Eye (tissue), 1 donor: Measurements from ENCODE around the gene CD9.

Source experiments
- DNase-seq: peaks from one replicate; pipeline ENCODE4 v3.0.0-alpha.2; 2015

The CD9 gene

DNA sequence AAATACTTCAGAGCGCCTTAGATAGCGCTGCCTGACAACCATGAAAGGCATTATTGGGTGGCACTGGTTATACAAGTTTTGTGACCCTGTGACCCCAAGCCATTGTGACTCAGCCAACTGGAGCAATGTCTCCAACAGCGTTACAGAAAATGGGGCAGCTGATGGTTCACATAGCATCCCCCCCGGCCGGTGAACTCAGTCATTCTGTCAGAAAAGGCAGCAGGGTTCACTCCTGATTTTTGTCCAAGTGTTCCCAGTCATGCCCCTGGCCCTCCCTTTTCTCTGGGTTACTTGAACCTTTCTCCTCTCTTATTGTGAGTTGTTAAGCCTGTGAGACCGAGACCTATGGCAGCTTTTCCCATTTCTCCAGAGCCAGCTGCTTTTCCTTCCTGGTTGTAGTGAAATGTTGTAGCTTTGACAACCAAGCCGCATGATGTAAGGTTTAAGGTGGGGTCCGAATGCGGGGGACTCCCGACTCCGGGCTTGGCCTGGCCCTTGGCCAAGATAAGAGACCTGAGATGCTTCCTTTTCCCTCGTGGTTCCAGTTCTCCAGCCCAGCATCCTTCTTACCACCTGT, 22.0 kb downstream of the CD9 start:
- peak; percentile 91 for DNase-seq

GRCh38 chr12:6223545-6223944, 23.3 kb downstream of the CD9 start:
- DNase-seq = no peak

GRCh38 chr12:6224550-6224949, 24.4 kb downstream of the CD9 start:
- DNase-seq = no peak

DNA sequence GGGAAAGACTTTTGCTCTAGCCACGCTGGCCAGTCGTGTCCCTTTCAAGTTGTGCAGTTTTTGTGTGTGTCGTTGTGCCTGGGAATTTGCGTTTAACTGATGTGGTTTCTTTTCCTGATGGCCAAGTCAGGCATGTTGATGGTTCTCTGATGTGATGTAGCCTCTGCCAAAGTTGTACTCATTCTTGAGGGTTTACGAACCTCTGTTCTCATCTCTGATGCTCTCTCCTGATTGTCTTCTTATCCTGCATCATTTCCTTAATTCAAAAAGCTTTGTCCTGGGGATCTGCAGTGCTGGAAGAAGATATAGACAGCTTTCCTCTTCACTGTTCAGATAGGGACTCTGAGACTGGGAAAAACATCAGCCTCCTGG, 25.4 kb downstream of the CD9 start:
- DNase-seq = no peak

DNA sequence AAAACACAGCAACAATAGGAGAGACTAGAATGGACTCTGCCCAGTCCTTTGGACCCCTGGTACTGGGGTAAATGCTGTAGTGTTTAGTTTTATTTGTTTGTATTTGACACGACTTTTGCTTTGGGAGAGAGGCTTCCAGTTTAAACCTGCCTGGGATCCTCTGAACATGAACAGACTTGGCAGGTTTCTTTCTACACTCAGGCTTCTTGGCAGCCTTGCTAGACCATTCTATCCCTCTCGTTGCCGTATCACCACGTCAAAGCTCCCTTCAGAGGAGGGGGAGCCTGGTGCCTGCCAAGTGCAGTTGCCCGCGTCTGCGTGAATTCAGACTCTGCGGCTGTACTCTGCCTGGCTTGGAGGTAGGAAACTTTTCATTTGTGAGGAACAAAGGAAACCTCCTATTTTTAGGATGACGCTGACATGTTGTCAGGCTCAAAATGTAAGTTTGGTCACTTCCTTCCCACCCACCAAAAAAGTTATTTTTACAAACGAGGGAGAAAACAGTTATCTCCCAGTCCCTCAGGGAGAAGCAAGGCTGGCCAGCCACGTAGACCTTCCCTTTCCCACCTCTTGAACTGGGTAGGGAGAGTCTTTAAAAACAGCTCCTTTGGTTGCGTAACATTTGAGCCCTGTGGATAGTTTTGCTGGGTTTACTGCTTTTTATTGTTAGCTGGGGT, 25.9 kb downstream of the CD9 start:
- DNase-seq = peak; percentile 66

DNA sequence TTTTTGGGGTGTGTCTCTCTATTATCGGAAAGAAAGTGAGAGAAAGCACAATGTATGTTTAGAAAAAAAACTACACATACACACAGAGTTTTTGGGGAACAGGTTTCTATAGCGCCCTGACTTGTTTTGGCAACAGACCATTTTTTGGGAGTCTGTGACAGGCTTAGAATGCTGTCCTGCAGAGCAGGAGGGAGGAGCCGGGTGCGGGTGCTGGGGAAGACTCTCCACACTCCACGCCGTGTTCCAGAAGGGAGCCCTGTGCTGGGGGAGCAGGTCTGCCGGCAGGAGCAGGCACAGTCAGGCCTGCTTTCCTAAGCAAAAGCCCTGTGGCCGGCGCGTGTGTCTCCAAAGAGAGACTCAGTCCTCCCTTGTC, 26.5 kb downstream of the CD9 start:
- no peak for DNase-seq

DNA sequence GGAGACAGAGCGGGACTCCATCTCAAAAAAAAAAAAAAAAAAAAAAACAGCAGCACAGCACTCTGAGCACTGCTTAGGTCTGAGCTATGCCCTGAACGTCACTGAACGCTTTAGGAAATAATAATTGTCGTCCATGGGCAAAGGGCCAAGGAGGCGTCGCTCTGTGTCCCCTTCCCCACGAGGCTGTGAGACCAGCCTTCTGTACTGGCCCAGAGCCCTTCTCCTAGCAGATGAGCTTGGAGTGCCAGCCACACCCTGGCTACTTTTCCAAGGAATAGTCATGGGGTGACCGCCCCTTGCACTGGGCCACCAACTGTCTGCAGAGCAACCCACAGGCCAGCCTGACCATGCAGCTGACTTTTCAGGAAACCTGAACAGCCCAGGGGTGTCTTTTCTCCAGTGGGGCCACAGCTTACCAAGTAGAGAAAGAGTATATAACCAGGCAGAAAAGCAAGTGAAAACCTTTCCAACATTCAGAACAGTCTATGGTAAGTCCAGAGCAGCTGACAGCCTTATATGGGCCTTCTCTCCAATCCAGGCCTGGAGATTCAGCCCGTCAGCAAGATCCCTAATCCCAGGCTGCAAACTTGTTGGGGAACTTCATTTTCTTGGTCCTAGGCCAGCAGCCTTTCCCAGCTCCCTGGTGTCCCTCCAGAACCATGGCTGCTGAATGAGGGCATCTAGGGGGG, 28.5 kb downstream of the CD9 start:
- no peak for DNase-seq

DNA sequence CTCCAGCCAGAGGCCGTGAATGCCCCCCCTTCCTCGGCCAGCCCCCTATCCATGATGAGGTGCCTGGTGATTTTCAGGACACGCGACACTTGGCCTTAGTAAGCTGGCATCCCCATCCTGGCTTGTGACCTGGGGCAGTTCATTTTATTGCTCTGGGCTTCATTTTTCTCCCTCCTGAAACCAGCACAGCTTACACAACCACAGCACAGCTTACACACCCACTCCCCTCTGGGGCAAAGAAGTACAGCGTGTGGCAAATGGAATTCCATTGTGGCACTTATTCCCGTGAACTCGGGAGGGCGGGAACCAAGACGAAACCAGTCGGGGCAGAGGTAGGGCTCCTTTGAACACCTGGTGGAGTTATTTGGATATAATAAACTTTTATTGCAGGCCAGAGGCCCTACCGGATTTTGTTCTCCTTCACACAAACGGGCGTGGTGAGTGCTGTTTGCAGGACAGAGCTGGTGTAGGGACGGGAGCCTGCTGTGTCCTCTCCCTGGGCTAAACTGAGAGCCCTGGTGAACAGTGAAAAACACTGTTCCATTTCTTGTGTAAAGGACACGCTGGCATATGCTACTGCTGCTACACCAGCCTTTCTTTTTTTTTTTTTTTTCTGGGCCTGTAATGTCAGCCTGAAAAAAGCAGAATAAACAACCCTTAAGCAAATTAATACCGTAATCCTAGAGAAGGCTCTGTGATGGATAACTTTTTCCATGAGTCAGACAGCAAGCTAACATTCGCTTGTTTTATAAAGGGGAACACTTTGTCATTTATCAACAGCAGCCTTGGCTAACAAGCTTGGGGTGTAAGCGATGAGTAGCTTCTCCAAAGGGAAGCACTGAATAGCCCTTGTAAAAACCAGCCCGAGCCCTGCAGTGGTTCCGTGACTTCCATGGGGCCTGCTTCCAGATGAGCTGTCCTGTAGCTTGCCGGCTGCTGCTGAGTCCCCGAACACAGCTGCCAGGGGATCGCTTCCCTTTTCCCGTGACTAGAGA, 29.3 kb downstream of the CD9 start:
- DNase-seq = peak; percentile 74

GRCh38 chr12:6230321-6231110, 30.3 kb downstream of the CD9 start:
- DNase-seq = peak; percentile 84

- no peak for DNase-seq
These were observed 31.4 kb downstream of the CD9 start for GRCh38 chr12:6231359-6232268.

DNA sequence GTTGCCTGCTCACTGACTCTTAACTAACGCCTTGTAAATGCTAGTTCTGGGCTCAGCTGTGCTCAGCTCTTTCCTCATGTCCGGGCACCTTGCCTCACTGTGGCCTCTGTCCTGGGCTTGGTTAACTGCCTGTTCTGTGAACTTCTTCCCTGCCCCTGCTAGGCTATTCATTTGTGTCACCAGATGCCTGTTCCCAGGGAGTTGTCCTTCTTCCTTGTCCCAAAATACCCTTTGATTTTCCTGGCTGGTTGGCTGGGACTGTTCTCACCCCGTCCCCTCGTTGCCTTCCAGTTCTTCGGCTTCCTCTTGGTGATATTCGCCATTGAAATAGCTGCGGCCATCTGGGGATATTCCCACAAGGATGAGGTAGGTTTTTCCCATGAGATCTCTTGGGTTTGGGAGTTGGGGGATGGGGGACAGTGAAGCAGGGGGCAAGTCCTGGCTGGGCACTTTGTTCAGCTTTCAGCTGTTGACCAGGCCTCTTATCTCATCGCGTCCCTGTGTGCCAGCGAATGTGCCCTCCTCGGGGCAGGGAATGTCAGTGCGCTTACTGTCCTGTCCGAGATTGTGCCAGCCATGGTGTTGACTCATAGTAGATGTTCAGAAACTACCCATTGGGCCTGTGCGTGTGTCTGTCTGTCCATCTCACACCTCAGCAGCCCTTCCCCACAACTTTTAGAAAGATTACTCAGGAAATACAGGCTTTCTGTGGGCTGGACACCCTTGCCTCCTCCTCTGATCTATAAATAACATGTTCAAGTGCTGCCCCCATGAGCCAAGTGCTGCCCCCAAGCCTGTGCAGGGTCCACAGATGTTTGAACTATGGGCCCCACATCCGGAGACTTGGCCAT, 33.1 kb downstream of the CD9 start:
- peak; percentile 40 for DNase-seq

DNA sequence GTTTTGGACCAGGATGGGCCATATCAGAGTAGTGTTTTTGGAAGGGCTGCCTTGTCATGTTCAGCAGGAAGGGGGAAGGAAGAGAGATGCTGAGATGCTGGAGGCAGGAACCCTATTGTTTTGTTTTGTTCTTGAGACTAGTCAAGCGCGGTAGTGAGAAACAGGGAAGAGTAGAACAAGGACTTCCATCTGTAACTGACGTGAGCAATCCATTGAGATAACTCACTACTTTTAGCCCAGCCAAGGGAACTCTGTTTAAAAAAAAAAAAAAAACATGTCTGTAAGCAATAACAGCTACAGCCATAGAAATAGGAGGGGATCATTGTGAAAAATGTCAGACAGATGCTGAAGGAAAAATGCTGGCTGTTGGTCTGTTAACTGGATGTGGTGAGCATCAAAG, 34.0 kb downstream of the CD9 start:
- DNase-seq = no peak

GRCh38 chr12:6234906-6235305, 34.7 kb downstream of the CD9 start:
- no peak for DNase-seq

GRCh38 chr12:6235499-6235898, 35.3 kb downstream of the CD9 start:
- DNase-seq = no peak

DNA sequence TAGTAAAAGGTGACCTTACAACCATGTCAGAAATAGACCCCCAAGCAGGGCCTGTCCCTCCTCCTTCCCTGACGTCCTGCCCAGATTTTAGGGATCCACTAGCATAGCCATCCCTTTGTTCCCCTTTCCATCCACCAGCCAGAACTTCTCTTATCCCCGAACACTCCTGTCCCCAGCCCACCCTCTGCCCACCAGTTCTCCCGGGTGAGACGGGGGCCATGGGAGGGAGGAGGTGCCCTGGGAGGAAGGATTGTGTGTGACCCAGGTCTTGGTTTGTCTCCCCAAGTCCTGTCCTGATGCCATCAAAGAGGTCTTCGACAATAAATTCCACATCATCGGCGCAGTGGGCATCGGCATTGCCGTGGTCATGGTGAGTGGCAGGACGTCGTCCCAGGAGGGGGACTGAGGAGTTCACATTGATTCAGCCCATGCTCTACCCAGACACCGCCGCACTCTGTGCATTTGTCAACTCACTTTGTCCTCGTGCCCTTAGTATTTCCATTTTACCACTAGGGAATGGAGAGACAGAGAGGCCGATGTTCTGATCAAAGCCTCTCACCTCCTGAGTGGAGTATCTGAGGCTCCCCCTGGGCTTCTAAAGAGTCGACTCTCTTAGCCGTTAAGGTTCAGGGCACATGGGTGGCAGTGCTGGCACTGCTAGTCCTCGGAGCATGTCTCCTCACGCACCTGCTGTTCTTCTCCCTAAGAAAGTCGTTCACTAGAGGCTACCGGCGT, 35.9 kb downstream of the CD9 start:
- DNase-seq = no peak

DNA sequence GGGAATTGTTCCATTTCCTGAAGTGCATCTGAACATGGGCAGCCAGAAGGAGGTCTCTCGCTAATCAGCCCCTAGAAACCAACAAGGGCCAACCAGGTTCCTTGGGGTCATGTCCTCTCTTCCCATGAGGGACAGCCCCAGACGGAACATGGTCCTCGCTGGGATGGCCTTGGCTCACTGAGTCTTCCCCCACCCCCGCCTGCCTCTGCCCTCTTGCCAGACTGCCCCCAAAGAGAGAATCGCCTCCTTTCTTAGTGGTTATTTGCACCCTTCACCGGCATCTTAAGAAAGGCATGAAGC, 36.4 kb downstream of the CD9 start:
- no peak for DNase-seq

DNA sequence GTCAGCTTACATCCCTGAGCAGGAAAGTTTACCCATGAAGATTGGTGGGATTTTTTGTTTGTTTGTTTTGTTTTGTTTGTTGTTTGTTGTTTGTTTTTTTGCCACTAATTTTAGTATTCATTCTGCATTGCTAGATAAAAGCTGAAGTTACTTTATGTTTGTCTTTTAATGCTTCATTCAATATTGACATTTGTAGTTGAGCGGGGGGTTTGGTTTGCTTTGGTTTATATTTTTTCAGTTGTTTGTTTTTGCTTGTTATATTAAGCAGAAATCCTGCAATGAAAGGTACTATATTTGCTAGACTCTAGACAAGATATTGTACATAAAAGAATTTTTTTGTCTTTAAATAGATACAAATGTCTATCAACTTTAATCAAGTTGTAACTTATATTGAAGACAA, 37.6 kb downstream of the CD9 start:
- no peak for DNase-seq

DNA sequence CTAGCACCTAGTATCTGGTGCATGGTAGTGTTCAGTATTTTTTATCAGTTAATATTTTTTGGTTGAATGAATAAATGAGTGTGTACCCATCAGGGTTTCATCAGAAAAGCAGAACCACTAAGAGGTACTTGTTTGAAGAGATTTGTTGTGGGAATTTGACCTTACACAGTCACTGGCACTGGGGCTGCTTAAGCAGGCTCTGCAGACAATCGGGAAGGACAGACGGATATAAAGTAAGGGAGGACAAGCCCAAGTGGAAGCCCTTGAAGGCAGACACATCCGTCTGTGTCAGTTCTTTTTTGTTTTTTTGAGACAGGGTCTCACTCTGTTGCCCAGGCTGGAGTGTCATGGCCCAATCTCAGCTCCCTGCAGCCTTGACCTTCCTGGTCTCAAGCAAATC, 38.7 kb downstream of the CD9 start:
- no peak for DNase-seq

GRCh38 chr12:6241495-6241894, 41.3 kb downstream of the CD9 start:
- DNase-seq = no peak

- peak; percentile 52 for DNase-seq
These were observed 49.4 kb downstream of the CD9 start for GRCh38 chr12:6249580-6249979.
